H1 (cell line): ENCODE results near the gene GABRP. TPM values are rescaled to one million over a fixed set of nuclear protein-coding genes. Genes with fewer than 3 reads are reported as not detected.

Experiments
- CTCF ChIA-PET: fragments of 300-600 bp; sonication (Branson Sonifier 250); formaldehyde crosslinking; loops from one replicate; lab custom pipeline; 2021; ENCODE audit not compliant: partially characterized antibody; lab: Charles Lee
- POLR2A ChIA-PET: fragments of 300-600 bp; sonication (Branson Sonifier 250); formaldehyde crosslinking; loops from one replicate; lab custom pipeline; 2021; ENCODE audit warnings: inconsistent platforms; ENCODE audit not compliant: partially characterized antibody; lab: Charles Lee
- DNase-seq, 2 experiments: peaks; one replicate each; pipeline versions ENCODE4 v3.0.0 to v3.0.0-alpha.2; 2010 to 2022; ENCODE audit warnings: low spot score in 2 of 2, low read depth in 1 of 2, mixed read lengths in 1 of 2
- FAIRE-seq: peaks from 2 replicates; lab custom pipeline; 2011; peaks lifted over from hg19 to GRCh38; lab: Jason Lieb, UNC
- H2AFZ ChIP-seq: 2 replicates; pipeline ENCODE4 v1.8.1; 2012; ENCODE audit warnings: low read length, inconsistent platforms
- H2AK5ac ChIP-seq: 2 replicates; pipeline ENCODE4 v1.6.1; 2013; ENCODE audit warnings: low read depth, low read length
- H2BK120ac ChIP-seq: replicated peaks from 2 replicates; pipeline ENCODE3; 2013; ENCODE audit warnings: low read depth, low read length, inconsistent platforms
- H2BK12ac ChIP-seq: 2 replicates; pipeline ENCODE4 v1.6.1; 2013; ENCODE audit warnings: low read depth, low read length
- H2BK15ac ChIP-seq: 2 replicates; pipeline ENCODE4 v1.6.1; 2013; ENCODE audit warnings: low read length
- H2BK20ac ChIP-seq: 2 replicates; pipeline ENCODE4 v1.6.1; 2013; ENCODE audit warnings: low read length
- H2BK5ac ChIP-seq: 2 replicates; pipeline ENCODE4 v1.6.1; 2013; ENCODE audit warnings: low read depth, low read length
- H3K14ac ChIP-seq: 2 replicates; pipeline ENCODE4 v1.6.1; 2013; ENCODE audit warnings: inconsistent platforms; ENCODE audit not compliant: insufficient read length
- H3K18ac ChIP-seq: 2 replicates; pipeline ENCODE4 v1.6.1; 2013; ENCODE audit warnings: low read length; ENCODE audit errors: extremely low read depth
- H3K23ac ChIP-seq: 2 replicates; pipeline ENCODE4 v1.6.1; 2013; ENCODE audit warnings: inconsistent platforms; ENCODE audit not compliant: insufficient read length
- H3K23me2 ChIP-seq: 2 replicates; pipeline ENCODE4 v1.6.1; 2013; ENCODE audit warnings: low read depth, low read length
- H3K27ac ChIP-seq: 2 replicates; pipeline ENCODE4 v1.6.1; 2011; ENCODE audit warnings: low read depth, low read length, inconsistent platforms
- H3K27me3 ChIP-seq, 4 experiments: replicated peaks in 1 of 4; 1 replicate in 1 of 4; 2 replicates in 3 of 4; pipeline versions ENCODE4 v1.6.1 to v1.8.1; 2011 to 2013; ENCODE audit warnings: low read length in 3 of 4, mild to moderate bottlenecking in 3 of 4, inconsistent platforms in 2 of 4, mixed read lengths in 2 of 4, moderate library complexity in 1 of 4; ENCODE audit not compliant: control insufficient read depth in 3 of 4, insufficient read depth in 3 of 4; ENCODE audit errors: extremely low read depth in 1 of 4
- H3K36me3 ChIP-seq, 4 experiments: 2 replicates each; pipeline versions ENCODE4 v1.6.1 to v1.8.1; 2011 to 2013; ENCODE audit warnings: mild to moderate bottlenecking in 4 of 4, low read length in 3 of 4, moderate library complexity in 2 of 4, control low read depth in 1 of 4, inconsistent platforms in 1 of 4; ENCODE audit not compliant: insufficient read depth in 4 of 4, control insufficient read depth in 2 of 4
- H3K4ac ChIP-seq: replicated peaks from 2 replicates; pipeline ENCODE3; 2013; ENCODE audit warnings: low read length, low read depth, mixed read lengths, inconsistent platforms; ENCODE audit not compliant: insufficient read length
- H3K4me1 ChIP-seq, 4 experiments: replicated peaks in 1 of 4; 1 replicate in 1 of 4; 2 replicates in 3 of 4; pipeline versions ENCODE4 v1.6.1 to v1.8.1; 2011 to 2013; ENCODE audit warnings: low read length in 3 of 4, inconsistent platforms in 2 of 4, mixed read lengths in 1 of 4; ENCODE audit not compliant: insufficient read depth in 4 of 4, control insufficient read depth in 3 of 4
- H3K4me2 ChIP-seq, 2 experiments: 2 replicates each; pipeline versions ENCODE4 v1.6.1 to v1.8.1; 2011 to 2013; ENCODE audit warnings: low read depth in 2 of 2, low read length in 2 of 2, control low read depth in 1 of 2, inconsistent platforms in 1 of 2, mild to moderate bottlenecking in 1 of 2; ENCODE audit not compliant: insufficient read depth in 1 of 2
- H3K4me3 ChIP-seq, 4 experiments: fragments of 200-600, 300-600 bp in 1 of 4; sonication (generic), shearing (Covaris generic), sonication (Bioruptor Twin) in 1 of 4; 2 replicates each; pipeline versions ENCODE4 v1.5.1 to v1.8.1; 2011 to 2016; ENCODE audit warnings: low read length in 4 of 4, low read depth in 3 of 4, control low read depth in 2 of 4, inconsistent platforms in 2 of 4, mild to moderate bottlenecking in 2 of 4, mixed read lengths in 1 of 4, moderate library complexity in 1 of 4; ENCODE audit not compliant: insufficient read depth in 2 of 4; ENCODE audit errors: extremely low read depth in 1 of 4
- H3K56ac ChIP-seq: replicated peaks from 2 replicates; pipeline ENCODE3; 2013; ENCODE audit warnings: low read depth, mild to moderate bottlenecking, mixed read lengths, low read length, inconsistent platforms; ENCODE audit not compliant: insufficient read length
- H3K79me1 ChIP-seq: 2 replicates; pipeline ENCODE4 v1.6.1; 2013; ENCODE audit warnings: low read depth, low read length, control low read depth
- H3K79me2 ChIP-seq, 2 experiments: 2 replicates each; pipeline versions ENCODE4 v1.6.1 to v1.8.1; 2012 to 2013; ENCODE audit warnings: low read length in 2 of 2, mild to moderate bottlenecking in 2 of 2, inconsistent platforms in 1 of 2; ENCODE audit not compliant: insufficient read depth in 2 of 2, control insufficient read depth in 1 of 2
- H3K9ac ChIP-seq, 4 experiments: replicated peaks in 1 of 4; 1 replicate in 1 of 4; 2 replicates in 3 of 4; pipeline versions ENCODE4 v1.6.1 to v1.8.1; 2011 to 2013; ENCODE audit warnings: low read depth in 3 of 4, low read length in 3 of 4, control low read depth in 2 of 4, mild to moderate bottlenecking in 2 of 4, moderate library complexity in 2 of 4, inconsistent platforms in 1 of 4; ENCODE audit errors: extremely low read depth in 1 of 4
- H3K9me3 ChIP-seq, 2 experiments: 2 replicates each; pipeline versions ENCODE4 v1.6.1 to v1.8.1; 2012 to 2013; ENCODE audit warnings: mild to moderate bottlenecking in 2 of 2, moderate library complexity in 2 of 2, control low read depth in 1 of 2, inconsistent platforms in 1 of 2, low read depth in 1 of 2, low read length in 1 of 2, mixed read lengths in 1 of 2; ENCODE audit not compliant: insufficient read depth in 2 of 2
- H4K20me1 ChIP-seq, 2 experiments: replicated peaks in 1 of 2; 2 replicates each; pipeline versions ENCODE3 to v1.8.1; 2011 to 2013; ENCODE audit warnings: inconsistent platforms in 2 of 2, low read length in 2 of 2, mild to moderate bottlenecking in 1 of 2; ENCODE audit not compliant: insufficient read depth in 2 of 2, control insufficient read depth in 1 of 2
- H4K5ac ChIP-seq: 2 replicates; pipeline ENCODE4 v1.6.1; 2013; ENCODE audit warnings: low read length, low read depth, mixed read lengths, inconsistent platforms; ENCODE audit not compliant: insufficient read length
- H4K8ac ChIP-seq: 2 replicates; pipeline ENCODE4 v1.8.0; 2013; ENCODE audit warnings: mild to moderate bottlenecking, moderate library complexity, low read length, inconsistent platforms; ENCODE audit not compliant: insufficient read depth; ENCODE audit errors: extremely low read depth
- H4K91ac ChIP-seq: replicated peaks from 2 replicates; pipeline ENCODE3; 2013; ENCODE audit warnings: low read length, mixed read lengths, inconsistent platforms; ENCODE audit not compliant: insufficient read length
- GABPA ChIP-seq: IDR thresholded peaks from 2 replicates; pipeline ENCODE4 v1.6.1; 2011; ENCODE audit warnings: mild to moderate bottlenecking, low read length, moderate library complexity, borderline replicate concordance; ENCODE audit not compliant: insufficient read depth
- SIN3A ChIP-seq, 2 experiments: IDR thresholded peaks in 1 of 2; conservative IDR thresholded peaks in 1 of 2; 2 replicates each; pipeline ENCODE4 v1.6.1; 2011 to 2012; ENCODE audit warnings: low read length in 2 of 2, improper control_type of control experiment in 1 of 2, low read depth in 1 of 2, mild to moderate bottlenecking in 1 of 2
- SIX5 ChIP-seq: IDR thresholded peaks from 2 replicates; pipeline ENCODE4 v1.6.1; 2011; ENCODE audit warnings: mild to moderate bottlenecking, low read depth, low read length
- TBP ChIP-seq: IDR thresholded peaks from 2 replicates; pipeline ENCODE4 v1.6.1; 2011; ENCODE audit warnings: low read depth, low read length, improper control_type of control experiment
- TCF12 ChIP-seq: IDR thresholded peaks from 2 replicates; pipeline ENCODE4 v1.6.1; 2011; ENCODE audit warnings: low read depth, mild to moderate bottlenecking, low read length
- USF2 ChIP-seq: IDR thresholded peaks from 2 replicates; pipeline ENCODE4 v1.6.1; 2011; ENCODE audit warnings: low read length, improper control_type of control experiment
- ZNF274 ChIP-seq: IDR thresholded peaks from 2 replicates; pipeline ENCODE4 v1.7.0; 2012; ENCODE audit warnings: low read length, borderline replicate concordance; ENCODE audit errors: extremely low read depth
- WGBS, 2 experiments: shearing (Covaris generic) in 1 of 2; methylation state at CpG; one replicate each; pipeline versions ENCODE4 v1.1.6 to v1.1.7; 2013 to 2015; ENCODE audit warnings: low lambda C conversion rate in 2 of 2, mixed read lengths in 2 of 2, inconsistent platforms in 1 of 2, low coverage in 1 of 2, missing lambda C conversion rate in 1 of 2; ENCODE audit not compliant: insufficient replicate concordance in 2 of 2, insufficient coverage in 1 of 2, insufficient read length in 1 of 2; ENCODE audit errors: extremely low coverage in 1 of 2, missing lambda C conversion rate in 1 of 2; 5-methylcytosine and 5-hydroxymethylcytosine counted together
- polyA plus RNA-seq, 7 experiments: library from polyadenylated mRNA; depleted of rRNA in 3 of 7; stranded (reverse) in 5 of 7; unstranded in 2 of 7; fragments of >200 nt in 5 of 7; fragments of 200-250 nt in 2 of 7; gene quantifications; 1 replicate in 5 of 7; 2 replicates in 1 of 7; 4 replicates in 1 of 7; pipeline versions ENCODE4 v1.2.1 to v1.2.3, GENCODE V29; 2011 to 2013; ENCODE audit warnings: missing spikeins in 2 of 7, mixed read lengths in 2 of 7
- total RNA-seq: library from RNA; stranded (reverse); fragmentation: NEBNext Ultra II Directional; extraction: Animal tissue kit (Norgen Biotek cat#: 25700); gene quantifications from 2 replicates; pipeline ENCODE4 v1.2.1, GENCODE V29; 2021

Gene GABRP
- total and polyA plus RNA-seq, 2 of the 8 experiments (the other 6 are each of a cell fraction or from before 2014, with no cell fraction given), result 3.7 to 4.0 TPM

- Histone ChIP-seq H2AK5ac (no peak overlapping the region), H4K91ac (no peak overlapping the region), H3K23ac (no peak overlapping the region), H3K4me1 (no peaks in the 10 kb centered on the region), H3K9ac (no peak overlapping the region), H2AFZ (no peak overlapping the region; the same call in 1 of the 2 replicates), H3K23me2 (no peaks in the 10 kb centered on the region; the same call in 1 of the 2 replicates), H2BK12ac (no peak overlapping the region), H3K27ac (no peak overlapping the region), H3K36me3 (no peaks in the 10 kb centered on the region), H4K20me1 (no peaks in the 10 kb centered on the region), H4K8ac (no peak overlapping the region), H3K27me3 (no peaks in the 10 kb centered on the region), H2BK5ac (no peak overlapping the region), H3K14ac (no peak overlapping the region), H4K5ac (no peak overlapping the region), H3K18ac (no peak overlapping the region), H3K9me3 (no peaks in the 10 kb centered on the region), H3K79me2 (no peaks in the 10 kb centered on the region), H3K4ac (no peak overlapping the region), H3K4me2 (no peak overlapping the region), H2BK15ac (no peak overlapping the region), H2BK20ac (no peak overlapping the region), H3K79me1 (no peaks in the 10 kb centered on the region), H2BK120ac (no peak overlapping the region), H3K4me3 (no peak overlapping the region), H3K56ac (no peak overlapping the region)
- no peak for TF ChIP-seq ZNF274
- TF ChIP-seq TCF12, result no peak
- TF ChIP-seq TBP, result no peak
- TF ChIP-seq SIX5, result no peak
- no peak for TF ChIP-seq SIN3A (conservative IDR thresholded peaks at IDR 0.05 in 1 of 2, IDR thresholded peaks at IDR 0.05 in 1 of 2; ENCODE audit: low read depth in 1 of 2, low read length in 2 of 2)
- TF ChIP-seq GABPA, result no peak
- no peak for TF ChIP-seq USF2
- FAIRE-seq (no peak), DNase-seq (no peak)
- ChIA-PET POLR2A (no interaction called here), CTCF (interaction anchor here (1.5 kb wide), 1 partner anchor 55 kb away, joined by 5 read pairs; no protein-coding TSS in a partner anchor)
- 97% methylated on average over 2 of the region's 2 CpGs; no CpG with 5 or more reads in 1 of the 2 experiments for WGBS, 2 experiments
Observed at GRCh38 chr5:170844651-170845050, 61.1 kb downstream of the GABRP start.
